GM18511 (cell line): ENCODE measurements around the gene CFAP251.
"Not testable (repeated sequence)": the region's sequence is repeated elsewhere in the genome, so short reads cannot be mapped to it uniquely, and the experiment has no call there.

Source experiments
- ATAC-seq: cut with Tn5 transposase; IDR thresholded peaks from one replicate; pipeline ENCODE4 v1.9.1; 2021; ENCODE audit warnings: mild to moderate bottlenecking, moderate library complexity; ENCODE audit not compliant: unreplicated experiment

Gene CFAP251

GRCh38 chr12:121970581-121971300, 52.3 kb downstream of the CFAP251 start:
- no peak for ATAC-seq

GRCh38 chr12:121974026-121974985, 55.9 kb downstream of the CFAP251 start:
- ATAC-seq: no peak

GRCh38 chr12:121975021-121975420, 56.6 kb downstream of the CFAP251 start:
- ATAC-seq: no peak

GRCh38 chr12:121976950-121977349, 58.6 kb downstream of the CFAP251 start:
- no peak for ATAC-seq

- peak; percentile 73 for ATAC-seq
These were observed 61.9 kb downstream of the CFAP251 start for GRCh38 chr12:121980191-121980891.

GRCh38 chr12:121980892-121981272, 62.5 kb downstream of the CFAP251 start:
- ATAC-seq: no peak

- ATAC-seq: no peak
These were observed 63.1 kb downstream of the CFAP251 start for GRCh38 chr12:121981456-121981855.

GRCh38 chr12:121982950-121983349, 64.6 kb downstream of the CFAP251 start:
- no peak for ATAC-seq

- no peak for ATAC-seq
These were observed 65.3 kb downstream of the CFAP251 start for GRCh38 chr12:121983536-121984210.

GRCh38 chr12:121986489-121987245, 68.3 kb downstream of the CFAP251 start:
- ATAC-seq: no peak

GRCh38 chr12:121988519-121988918, 70.1 kb downstream of the CFAP251 start:
- ATAC-seq: not testable (repeated sequence)

- ATAC-seq: no peak
These were observed 71.1 kb downstream of the CFAP251 start for GRCh38 chr12:121989276-121990113.

- ATAC-seq: no peak
These were observed 71.8 kb downstream of the CFAP251 start for GRCh38 chr12:121990114-121990647.

- ATAC-seq: peak; percentile 80
These were observed 72.6 kb downstream of the CFAP251 start for GRCh38 chr12:121990692-121991603.

- peak; percentile 83 for ATAC-seq
These were observed 73.9 kb downstream of the CFAP251 start for GRCh38 chr12:121992059-121992879.

GRCh38 chr12:121996050-121996944, 77.9 kb downstream of the CFAP251 start:
- no peak for ATAC-seq
